ENCODE results near the gene LYPD6B. TPM values are rescaled to one million over a fixed set of nuclear protein-coding genes. Genes with fewer than 3 reads are reported as not detected.

LYPD6B gene
- total RNA-seq, 1 experiment from 2014 or later, result not detected

- ChIA-PET POLR2A (ENCODE audit: low non-redundant PET) (no interaction called here), CTCF (no interaction called here)
- no peaks in the 10 kb centered on the region for H3K36me3 ChIP-seq (ENCODE audit: insufficient read depth, low read length, poor library complexity, severe bottlenecking)
- intact Hi-C loops (cut with micrococcal nuclease; ENCODE audit: unreplicated experiment), result no loop called here
- no TSS peak for BruUV-seq (replicated peaks)
- H3K27ac ChIP-seq (ENCODE audit: low read depth, low read length, poor library complexity, severe bottlenecking), result no peak overlapping the region
- TF ChIP-seq CTCF (conservative IDR thresholded peaks at IDR 0.05; ENCODE audit: low read depth, low read length) (no peak), EZH2 (IDR thresholded peaks at IDR 0.05; ENCODE audit: borderline replicate concordance, low read depth, low read length, poor library complexity, severe bottlenecking) (no peak)
- H3K9me3 ChIP-seq (ENCODE audit: low read depth, low read length, poor library complexity, severe bottlenecking), result no peaks in the 10 kb centered on the region
- no peak overlapping the region for H3K4me3 ChIP-seq (ENCODE audit: low read depth, low read length, poor library complexity, severe bottlenecking)
- DNase-seq (ENCODE audit: low spot score), result no peak
- H3K27me3 ChIP-seq (replicated peaks; ENCODE audit: insufficient read depth, low read depth, low read length, poor library complexity), result no peaks in the 10 kb centered on the region
- peaks cover 10% of the 10 kb centered on the region for H3K4me1 ChIP-seq (ENCODE audit: insufficient read depth, low read length, poor library complexity, severe bottlenecking)
Measured at GRCh38 chr2:149143734-149144133, 105.2 kb downstream of the LYPD6B start.

- CTCF ChIA-PET, result no interaction called here
- no peak for DNase-seq (ENCODE audit: low spot score)
- no peak overlapping the region for H3K27ac ChIP-seq (ENCODE audit: low read depth, low read length, poor library complexity, severe bottlenecking)
- H3K4me3 ChIP-seq (ENCODE audit: low read depth, low read length, poor library complexity, severe bottlenecking), result no peak overlapping the region
- intact Hi-C loops (cut with micrococcal nuclease; ENCODE audit: unreplicated experiment), result no loop called here
- BruUV-seq (replicated peaks), result no TSS peak
- peaks cover 10% of the 10 kb centered on the region for H3K4me1 ChIP-seq (ENCODE audit: insufficient read depth, low read length, poor library complexity, severe bottlenecking)
- TF ChIP-seq CTCF (conservative IDR thresholded peaks at IDR 0.05; ENCODE audit: low read depth, low read length) (no peak), EZH2 (IDR thresholded peaks at IDR 0.05; ENCODE audit: borderline replicate concordance, low read depth, low read length, poor library complexity, severe bottlenecking) (no peak)
- POLR2A ChIA-PET (ENCODE audit: low non-redundant PET), result no interaction called here
- H3K9me3 ChIP-seq (ENCODE audit: low read depth, low read length, poor library complexity, severe bottlenecking), result no peaks in the 10 kb centered on the region
- H3K36me3 ChIP-seq (ENCODE audit: insufficient read depth, low read length, poor library complexity, severe bottlenecking), result no peaks in the 10 kb centered on the region
- H3K27me3 ChIP-seq (replicated peaks; ENCODE audit: insufficient read depth, low read depth, low read length, poor library complexity), result no peaks in the 10 kb centered on the region
Measured at GRCh38 chr2:149145314-149146295, 107.1 kb downstream of the LYPD6B start.

GRCh38 chr2:149146876-149147275 is 108.4 kb downstream of the LYPD6B start:
- CTCF ChIA-PET, result no interaction called here
- POLR2A ChIA-PET (ENCODE audit: low non-redundant PET), result no interaction called here

More at GRCh38 chr2:149146876-149147275, 108.4 kb downstream of the LYPD6B start:
- no TSS peak for BruUV-seq (replicated peaks)
- Histone ChIP-seq H3K36me3 (ENCODE audit: insufficient read depth, low read length, poor library complexity, severe bottlenecking) (no peaks in the 10 kb centered on the region), H3K27ac (ENCODE audit: low read depth, low read length, poor library complexity, severe bottlenecking) (no peak overlapping the region), H3K9me3 (ENCODE audit: low read depth, low read length, poor library complexity, severe bottlenecking) (no peaks in the 10 kb centered on the region), H3K4me3 (ENCODE audit: low read depth, low read length, poor library complexity, severe bottlenecking) (no peak overlapping the region), H3K27me3 (replicated peaks; ENCODE audit: insufficient read depth, low read depth, low read length, poor library complexity) (no peaks in the 10 kb centered on the region), H3K4me1 (ENCODE audit: insufficient read depth, low read length, poor library complexity, severe bottlenecking) (peaks cover 10% of the 10 kb centered on the region)
- no peak for DNase-seq (ENCODE audit: low spot score)
- TF ChIP-seq CTCF (conservative IDR thresholded peaks at IDR 0.05; ENCODE audit: low read depth, low read length) (no peak), EZH2 (IDR thresholded peaks at IDR 0.05; ENCODE audit: borderline replicate concordance, low read depth, low read length, poor library complexity, severe bottlenecking) (no peak)
- intact Hi-C loops (cut with micrococcal nuclease; ENCODE audit: unreplicated experiment), result no loop called here

All from A673 (cell line).